Activated CD4-positive, alpha-beta memory T cell treated with anti-CD3 and anti-CD28 coated beads, Interleukin-2, amount 10 ng/mL, durations not matched to agents 7 days and 5 days (primary cell): ENCODE measurements around the gene SLC26A2. TPM values are rescaled to one million over a fixed set of nuclear protein-coding genes. Genes with fewer than 3 reads are reported as not detected.
A peak's percentile ranks its signal among the peaks of the same experiment; 100 is the strongest.

Experiments used
- CTCF ChIA-PET: fragments of 350-600 bp; sonication (Branson Sonifier 250); formaldehyde crosslinking; loops from one replicate; lab custom pipeline; 2021; ENCODE audit warnings: antibody characterized with exemption, inconsistent platforms; lab: Charles Lee
- POLR2A ChIA-PET: fragments of 350-600 bp; sonication (Branson Sonifier 250); formaldehyde crosslinking; loops from one replicate; lab custom pipeline; 2021; ENCODE audit warnings: antibody characterized with exemption; lab: Charles Lee
- DNase-seq: peaks from one replicate; pipeline ENCODE4 v3.0.0-alpha.2; 2020
- H3K27ac Mint-ChIP-seq: one replicate; pipeline ENCODE4 v1.8.0; 2021; ENCODE audit warnings: mild to moderate bottlenecking, mixed read lengths
- H3K27me3 Mint-ChIP-seq: one replicate; pipeline ENCODE4 v1.8.0; 2021; ENCODE audit warnings: mixed read lengths
- H3K36me3 Mint-ChIP-seq: one replicate; pipeline ENCODE4 v1.8.0; 2021; ENCODE audit warnings: low read depth, mixed read lengths
- H3K4me1 Mint-ChIP-seq: one replicate; pipeline ENCODE4 v1.8.0; 2021; ENCODE audit warnings: mixed read lengths
- H3K4me3 Mint-ChIP-seq: one replicate; pipeline ENCODE4 v1.8.0; 2021; ENCODE audit warnings: mild to moderate bottlenecking, mixed read lengths
- H3K9me3 Mint-ChIP-seq: one replicate; pipeline ENCODE4 v1.8.0; 2021; ENCODE audit warnings: mixed read lengths
- total RNA-seq, 2 experiments: library from RNA; stranded (reverse); gene quantifications; one replicate each; pipeline ENCODE4 v1.2.3, GENCODE V29; 2021

Gene SLC26A2
- total RNA-seq = 1 to 10 TPM; 8.3 to 8.4 TPM

DNA sequence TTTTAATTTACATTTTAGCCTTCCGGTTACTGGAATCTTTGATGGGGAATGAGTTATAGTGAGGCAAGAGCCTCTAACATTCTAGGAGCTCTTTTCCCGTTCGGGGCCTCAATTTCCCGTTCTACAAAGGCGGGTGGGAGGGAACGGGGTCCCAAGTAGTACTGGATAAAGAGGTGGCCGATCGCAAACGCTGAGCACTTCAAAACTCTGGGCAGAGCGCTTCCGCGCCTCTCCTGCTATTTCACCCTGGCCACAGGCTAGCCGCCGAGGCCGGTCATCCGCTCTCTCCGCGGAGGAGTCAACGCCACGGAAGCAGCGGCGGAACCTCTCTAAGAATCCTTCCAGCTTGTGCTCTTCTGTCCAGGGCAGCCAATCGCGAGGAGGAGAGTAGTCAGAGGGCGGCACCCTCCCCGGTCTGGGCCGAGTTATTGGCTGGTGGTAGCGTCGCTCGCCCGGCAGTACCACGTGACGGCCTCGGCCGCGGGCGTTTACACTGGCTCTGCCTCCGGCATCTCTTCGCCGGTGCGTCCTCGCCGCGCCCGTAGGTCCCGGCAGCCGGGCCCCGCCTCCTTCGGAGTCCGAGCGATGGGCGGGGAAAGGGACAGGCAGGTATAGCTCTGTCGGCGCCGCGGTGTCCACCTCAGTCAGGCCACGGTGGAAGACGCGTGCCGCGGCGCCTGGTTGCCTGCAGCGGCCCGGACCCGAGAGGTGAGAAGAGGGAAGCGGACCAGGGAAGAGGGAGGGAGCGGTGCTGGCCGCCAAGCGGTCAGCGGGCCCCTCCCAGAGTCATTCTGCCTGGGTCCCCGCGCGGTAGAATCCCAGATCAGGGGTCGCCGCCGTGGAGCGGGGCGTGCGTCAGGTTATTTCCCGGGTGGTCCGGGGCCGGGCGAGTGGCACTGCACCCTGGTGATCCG lies at the start of gene SLC26A2:
Gene SLC26A2 (plus strand): TSS at position 487 of the 914 bp plus-strand sequence. CDS start 16,895 bp downstream, outside the sequence.
- H3K27me3 Mint-ChIP-seq = no peaks in the 10 kb centered on the region
- DNase-seq = peak; percentile 97
- peak within 1 kb of the TSS; percentile 74 for H3K4me3 Mint-ChIP-seq
- peaks cover 36% of the 10 kb centered on the region for H3K4me1 Mint-ChIP-seq
- H3K27ac Mint-ChIP-seq = peak within 1 kb of the TSS; percentile 86
- H3K36me3 Mint-ChIP-seq = peaks cover 2% of the 10 kb centered on the region
- CTCF ChIA-PET = interaction anchor here (0.6 to 5.2 kb wide), 12 partner anchors 9 to 132 kb away, joined by 3 to 57 read pairs (median 4); partner anchors contain the start of genes HMGXB3 and TIGD6
- no peaks in the 10 kb centered on the region for H3K9me3 Mint-ChIP-seq
- POLR2A ChIA-PET = interaction anchor here (0.8 to 2.4 kb wide), 10 partner anchors 11 to 410 kb away, joined by 3 to 31 read pairs (median 4); partner anchors contain the start of genes HMGXB3 and TIGD6

DNA sequence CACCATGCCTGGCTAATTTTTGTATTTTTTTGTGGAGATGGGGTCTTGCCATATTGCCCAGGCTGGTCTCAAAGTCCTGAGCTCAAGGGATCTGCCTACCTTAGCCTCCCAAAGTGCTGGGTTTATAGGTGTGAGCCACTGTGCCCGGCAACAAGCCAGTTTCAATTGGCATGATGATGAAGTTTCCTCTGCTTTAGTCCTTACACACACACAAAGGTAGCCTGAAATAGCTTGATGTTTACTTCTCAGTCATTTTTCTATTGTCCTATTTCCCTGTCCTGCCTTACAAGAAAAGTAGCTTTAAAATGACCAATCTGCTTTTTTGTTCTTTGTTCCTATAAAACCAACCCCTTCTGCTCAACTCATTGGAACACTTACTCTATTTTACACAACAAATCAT lies 49.5 kb upstream of the SLC26A2 start:
- H3K4me1 Mint-ChIP-seq = peaks cover 11% of the 10 kb centered on the region
- peaks cover 32% of the 10 kb centered on the region for H3K27me3 Mint-ChIP-seq
- no peak overlapping the region for H3K27ac Mint-ChIP-seq
- no peak for DNase-seq
- ChIA-PET POLR2A (no interaction called here), CTCF (no interaction called here)
- no peaks in the 10 kb centered on the region for H3K36me3 Mint-ChIP-seq
- H3K4me3 Mint-ChIP-seq = no peak overlapping the region
- no peaks in the 10 kb centered on the region for H3K9me3 Mint-ChIP-seq

DNA sequence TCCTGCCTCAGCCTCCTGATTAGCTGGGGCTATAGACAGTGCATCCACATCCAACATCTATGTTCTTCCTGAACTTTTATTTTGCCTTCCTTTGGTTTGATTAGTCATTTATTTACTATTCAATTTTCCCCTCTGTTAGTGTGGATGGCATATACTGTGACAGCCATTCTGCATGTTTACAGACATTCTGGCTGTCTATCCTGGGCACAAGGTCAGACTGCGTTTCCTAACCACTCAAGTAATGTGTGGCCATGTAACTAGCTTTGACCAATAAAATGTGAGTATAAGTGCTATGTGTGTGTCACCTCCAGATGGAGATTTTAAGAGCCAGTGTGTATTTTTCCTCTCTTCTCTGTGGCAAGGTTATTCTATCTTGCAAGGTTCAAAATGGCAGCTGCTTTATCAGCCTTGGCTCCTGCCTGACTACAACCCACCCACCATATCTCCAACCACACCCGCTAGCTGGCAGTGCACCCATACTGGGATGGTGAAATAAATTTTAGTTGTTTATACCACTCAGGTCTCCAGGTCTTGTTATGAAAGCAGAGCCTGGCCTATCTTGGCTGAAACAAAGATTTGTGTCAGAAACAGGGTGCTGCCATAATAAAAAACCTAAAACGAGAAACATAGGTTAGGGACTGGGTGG lies 48.2 kb upstream of the SLC26A2 start:
- DNase-seq = no peak
- Mint-ChIP-seq H3K4me3 (no peak overlapping the region), H3K4me1 (peaks cover 11% of the 10 kb centered on the region), H3K36me3 (no peaks in the 10 kb centered on the region), H3K9me3 (no peaks in the 10 kb centered on the region), H3K27ac (no peak overlapping the region), H3K27me3 (peaks cover 36% of the 10 kb centered on the region)
- CTCF ChIA-PET = interaction anchor here (0.8 to 2.1 kb wide), 3 partner anchors 16 to 60 kb away, joined by 3 to 7 read pairs (median 3); no protein-coding TSS in a partner anchor
- POLR2A ChIA-PET = no interaction called here

DNA sequence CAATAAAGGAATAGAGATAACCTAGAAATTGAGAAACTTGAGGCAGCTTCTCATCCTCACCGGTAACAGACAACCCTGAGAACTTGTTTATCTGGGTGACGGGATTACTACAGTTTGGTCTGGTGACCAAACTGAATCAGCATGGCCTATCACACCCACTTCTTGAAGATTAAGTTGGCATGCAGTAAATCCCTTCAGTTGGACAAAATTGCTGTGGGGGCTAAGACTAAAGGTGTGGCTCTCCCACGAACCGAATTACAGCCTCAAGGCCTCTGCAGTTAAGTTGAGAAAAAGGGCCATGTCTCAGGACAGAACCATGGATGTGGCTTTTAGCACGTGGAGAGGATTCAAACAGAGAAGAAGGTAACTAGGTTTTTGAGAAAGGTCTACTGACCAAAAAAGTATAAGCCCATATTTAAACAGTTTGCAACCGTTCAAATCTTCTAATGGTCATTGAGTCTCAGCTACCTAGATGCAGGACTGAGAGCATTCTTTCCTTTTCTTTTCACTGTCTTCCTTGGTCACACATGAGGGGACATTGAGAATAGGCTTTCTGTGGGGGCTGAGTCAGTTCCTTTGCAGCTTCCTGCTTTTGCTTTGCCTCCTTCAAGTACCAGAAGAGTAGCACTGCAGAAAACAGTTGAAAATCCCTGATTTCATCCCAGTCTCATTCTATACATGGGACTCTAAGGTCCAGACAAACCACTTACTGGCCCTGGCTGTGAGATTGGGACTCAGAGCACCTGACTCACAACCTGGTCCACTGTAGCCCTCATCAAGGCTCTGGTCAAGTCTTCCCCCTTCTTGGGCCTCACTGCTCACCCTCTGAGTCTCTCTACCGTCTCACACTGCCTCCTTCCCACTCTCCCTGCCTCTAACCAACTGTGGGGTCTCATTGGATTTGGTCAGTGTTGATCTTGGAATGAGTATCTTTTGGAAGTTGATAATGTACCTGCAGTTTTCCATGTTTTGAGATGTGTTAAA lies 46.8 kb upstream of the SLC26A2 start:
- H3K9me3 Mint-ChIP-seq = no peaks in the 10 kb centered on the region
- H3K27ac Mint-ChIP-seq = no peak overlapping the region
- POLR2A ChIA-PET = no interaction called here
- peaks cover 11% of the 10 kb centered on the region for H3K4me1 Mint-ChIP-seq
- no peak for DNase-seq
- CTCF ChIA-PET = interaction anchor here (0.6 to 2.1 kb wide), 3 partner anchors 46 to 61 kb away, joined by 3 to 7 read pairs (median 3); partner anchors contain the start of gene SLC26A2
- peaks cover 37% of the 10 kb centered on the region for H3K27me3 Mint-ChIP-seq
- no peak overlapping the region for H3K4me3 Mint-ChIP-seq
- H3K36me3 Mint-ChIP-seq = no peaks in the 10 kb centered on the region

DNA sequence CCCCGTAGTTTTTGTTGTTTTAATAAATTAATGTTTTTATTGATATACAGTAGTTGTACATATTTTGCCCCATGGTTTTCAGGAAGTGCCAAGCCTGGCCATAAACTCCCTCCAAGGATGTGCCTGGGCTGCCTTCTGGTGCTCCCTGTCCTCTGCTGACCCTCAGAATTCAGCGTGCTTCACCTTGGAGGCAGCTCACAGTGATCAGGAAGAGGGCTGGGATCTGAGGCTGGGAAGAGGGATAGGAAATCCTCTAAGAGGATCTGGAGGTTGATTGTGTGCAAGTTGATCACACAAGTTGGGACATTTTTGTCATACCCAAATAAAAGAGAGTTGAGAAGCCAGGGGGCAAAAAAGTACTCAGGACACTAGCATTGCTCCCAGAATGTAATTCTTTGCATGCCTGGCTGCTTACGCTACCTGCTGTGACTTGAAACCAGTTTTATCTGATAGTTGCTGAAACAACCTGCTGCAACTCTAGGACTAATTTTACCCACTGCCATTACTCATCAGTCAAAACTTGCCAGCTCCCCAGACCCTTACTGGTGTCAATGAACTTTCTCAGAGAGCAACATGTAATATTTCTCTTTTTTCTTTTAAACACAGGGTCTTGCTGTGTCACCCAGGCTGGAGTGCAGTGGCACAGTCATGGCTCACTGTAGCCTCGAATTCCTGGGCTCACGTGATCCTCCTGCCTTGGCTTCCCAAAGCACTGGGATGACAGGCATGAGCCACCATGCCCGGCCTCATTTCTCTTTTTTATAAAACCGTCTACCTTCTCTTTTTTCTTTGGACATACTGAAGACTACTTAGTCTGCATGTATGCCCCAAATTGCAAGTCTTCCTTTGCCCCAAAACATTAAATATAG lies 44.9 kb upstream of the SLC26A2 start:
- Mint-ChIP-seq H3K9me3 (no peaks in the 10 kb centered on the region), H3K4me1 (peaks cover 11% of the 10 kb centered on the region), H3K27me3 (peaks cover 26% of the 10 kb centered on the region), H3K4me3 (no peak overlapping the region), H3K27ac (no peak overlapping the region), H3K36me3 (no peaks in the 10 kb centered on the region)
- ChIA-PET POLR2A (no interaction called here), CTCF (interaction anchor here (1.2 kb wide), 1 partner anchor 63 kb away, joined by 3 read pairs; no protein-coding TSS in a partner anchor)
- DNase-seq = no peak

DNA sequence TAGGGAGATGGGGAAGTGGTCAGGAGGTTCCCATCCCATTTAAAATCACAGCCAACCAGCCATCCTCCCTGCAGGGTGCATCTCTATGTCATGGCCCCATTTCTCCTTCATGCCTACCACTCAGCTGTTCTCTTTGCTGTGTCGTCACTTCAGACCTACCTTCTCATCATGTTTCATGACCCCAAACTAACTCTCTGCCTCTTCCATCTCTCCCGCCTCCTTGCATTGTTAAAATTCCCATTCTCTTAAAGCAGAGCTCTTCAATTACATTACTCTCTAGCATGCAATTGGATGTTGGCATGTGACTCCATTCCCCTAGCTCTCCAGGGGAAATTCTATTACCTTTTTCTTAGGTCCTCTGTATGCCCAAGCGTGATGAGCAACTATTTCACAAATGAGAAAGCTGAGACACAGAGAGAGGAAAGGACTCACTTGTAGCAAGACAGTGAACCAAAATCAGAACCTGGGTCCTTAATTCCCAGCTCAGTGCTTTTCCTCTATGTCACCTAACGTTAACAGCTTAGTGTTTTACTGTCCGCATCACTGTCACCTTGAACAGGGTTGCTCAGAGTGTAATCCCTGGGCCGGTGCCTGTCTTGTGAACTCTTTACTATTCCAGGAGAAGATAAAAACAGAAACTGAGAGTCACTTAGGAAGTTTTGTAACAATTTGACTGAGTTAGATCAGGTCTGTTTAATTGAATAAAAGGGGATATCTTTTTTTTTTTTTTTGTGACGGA lies 44.1 kb upstream of the SLC26A2 start:
- no peak for DNase-seq
- Mint-ChIP-seq H3K36me3 (no peaks in the 10 kb centered on the region), H3K27ac (no peak overlapping the region), H3K4me1 (peaks cover 11% of the 10 kb centered on the region), H3K27me3 (peaks cover 25% of the 10 kb centered on the region), H3K9me3 (no peaks in the 10 kb centered on the region), H3K4me3 (no peak overlapping the region)
- POLR2A ChIA-PET = no interaction called here
- CTCF ChIA-PET = no interaction called here

DNA sequence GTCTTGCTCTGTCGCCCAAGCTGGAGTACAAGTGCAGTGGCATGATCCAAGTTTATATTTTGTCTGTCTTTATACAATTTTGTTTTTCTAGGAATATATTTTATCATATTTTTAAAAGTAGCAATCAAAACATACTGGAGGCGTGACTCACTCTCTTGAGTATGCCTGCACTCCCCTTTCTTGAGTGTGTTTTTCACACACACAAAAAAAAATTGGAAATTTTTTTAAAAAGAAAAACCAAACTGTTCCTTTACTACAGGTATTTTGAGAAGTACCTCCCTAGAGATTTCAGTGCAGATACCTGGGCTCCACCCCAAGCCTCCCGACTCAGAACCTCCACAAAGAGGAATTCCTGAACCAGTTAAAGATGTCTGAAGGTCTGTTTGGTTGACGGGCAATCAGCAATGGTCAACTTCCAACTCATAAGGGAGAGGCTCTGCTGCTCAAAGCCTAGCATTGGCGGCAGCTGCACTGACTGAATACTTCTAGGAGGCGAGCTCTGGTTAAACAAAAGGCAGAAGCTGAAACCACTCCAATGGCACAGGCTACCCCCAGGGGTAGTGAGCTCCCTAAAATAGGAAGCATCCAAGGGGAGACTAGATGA lies 43.4 kb upstream of the SLC26A2 start:
- no peak overlapping the region for H3K4me3 Mint-ChIP-seq
- no peak overlapping the region for H3K27ac Mint-ChIP-seq
- DNase-seq = no peak
- H3K27me3 Mint-ChIP-seq = peaks cover 22% of the 10 kb centered on the region
- POLR2A ChIA-PET = no interaction called here
- H3K9me3 Mint-ChIP-seq = no peaks in the 10 kb centered on the region
- peaks cover 11% of the 10 kb centered on the region for H3K4me1 Mint-ChIP-seq
- H3K36me3 Mint-ChIP-seq = no peaks in the 10 kb centered on the region
- CTCF ChIA-PET = interaction anchor here (1.1 to 1.2 kb wide), 2 partner anchors 44 to 64 kb away, joined by 3 read pairs; no protein-coding TSS in a partner anchor

DNA sequence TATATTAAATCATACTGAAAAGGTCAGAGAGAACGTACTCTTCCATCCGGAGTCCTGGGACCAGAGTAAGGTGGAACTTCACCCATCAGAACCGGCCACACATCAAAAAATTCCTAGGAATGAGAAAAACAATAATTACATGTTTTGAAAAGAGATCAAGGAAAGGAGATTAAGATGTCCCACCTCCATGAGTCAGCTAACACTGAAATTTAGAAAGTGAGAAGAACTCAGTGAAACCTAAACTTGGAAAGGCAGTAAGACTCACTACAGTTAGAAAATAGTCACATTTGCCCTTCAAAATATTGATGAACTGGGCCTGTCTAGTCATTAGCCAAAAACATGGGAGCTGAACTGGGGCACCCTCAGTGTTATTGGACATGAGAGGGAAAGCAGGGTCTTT lies 39.0 kb upstream of the SLC26A2 start:
- POLR2A ChIA-PET = no interaction called here
- DNase-seq = no peak
- CTCF ChIA-PET = no interaction called here
- H3K4me3 Mint-ChIP-seq = no peak overlapping the region
- no peaks in the 10 kb centered on the region for H3K4me1 Mint-ChIP-seq
- H3K27me3 Mint-ChIP-seq = peaks cover 12% of the 10 kb centered on the region
- no peak overlapping the region for H3K27ac Mint-ChIP-seq
- no peaks in the 10 kb centered on the region for H3K36me3 Mint-ChIP-seq
- H3K9me3 Mint-ChIP-seq = no peaks in the 10 kb centered on the region

DNA sequence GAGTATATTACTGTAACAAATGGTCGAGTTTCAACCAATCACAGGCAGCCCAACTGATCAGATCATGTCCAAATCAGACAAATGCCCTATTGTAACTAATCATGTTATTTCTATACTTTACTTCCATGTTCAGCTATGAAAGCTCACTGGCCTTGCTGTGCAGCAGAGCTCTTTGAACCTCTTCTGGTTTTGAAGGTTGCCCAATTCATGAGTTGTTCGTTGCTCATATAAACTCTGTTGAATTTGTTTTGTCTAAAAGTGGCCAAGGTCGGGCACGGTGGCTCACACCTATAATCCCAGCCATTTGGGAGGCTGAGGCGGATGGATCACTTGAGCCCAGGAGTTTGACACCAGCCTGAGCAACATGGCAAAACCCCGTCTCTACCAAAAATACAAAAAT lies 37.6 kb upstream of the SLC26A2 start:
- H3K36me3 Mint-ChIP-seq = no peaks in the 10 kb centered on the region
- DNase-seq = no peak
- no peak overlapping the region for H3K27ac Mint-ChIP-seq
- CTCF ChIA-PET = no interaction called here
- no peaks in the 10 kb centered on the region for H3K4me1 Mint-ChIP-seq
- H3K27me3 Mint-ChIP-seq = peaks cover 8% of the 10 kb centered on the region
- no peaks in the 10 kb centered on the region for H3K9me3 Mint-ChIP-seq
- no peak overlapping the region for H3K4me3 Mint-ChIP-seq
- POLR2A ChIA-PET = no interaction called here

DNA sequence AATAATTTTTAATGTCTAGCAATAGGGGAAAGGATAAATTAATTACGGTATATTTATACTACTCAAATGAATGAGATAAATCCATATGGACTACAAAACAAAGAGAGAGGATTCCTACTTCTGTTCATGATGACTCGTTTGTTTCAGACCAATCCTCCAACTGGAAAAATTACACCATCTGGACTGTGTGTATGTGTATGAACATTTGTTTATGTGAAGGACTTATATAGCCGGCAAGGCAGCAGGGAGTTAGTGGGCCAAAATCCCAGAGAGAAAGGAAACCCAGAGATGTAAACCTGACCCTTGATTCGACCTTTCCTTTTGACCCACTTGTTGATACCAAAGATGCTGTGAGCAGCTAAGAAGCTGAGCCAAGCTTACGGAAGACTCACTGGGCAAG lies 36.1 kb upstream of the SLC26A2 start:
- no peak overlapping the region for H3K27ac Mint-ChIP-seq
- CTCF ChIA-PET = no interaction called here

More for the DNA sequence above, 36.1 kb upstream of the SLC26A2 start:
- Mint-ChIP-seq H3K4me3 (no peak overlapping the region), H3K9me3 (no peaks in the 10 kb centered on the region), H3K36me3 (no peaks in the 10 kb centered on the region), H3K4me1 (no peaks in the 10 kb centered on the region), H3K27me3 (peaks cover 6% of the 10 kb centered on the region)
- POLR2A ChIA-PET = no interaction called here
- no peak for DNase-seq
